ENCODE results near the gene MEIOB. TPM values are rescaled to one million over a fixed set of nuclear protein-coding genes. Genes with fewer than 3 reads are reported as not detected.
A peak's percentile ranks its signal among the peaks of the same experiment; 100 is the strongest.

The MEIOB gene
- polyA plus RNA-seq, 3 donors, result not detected

DNA sequence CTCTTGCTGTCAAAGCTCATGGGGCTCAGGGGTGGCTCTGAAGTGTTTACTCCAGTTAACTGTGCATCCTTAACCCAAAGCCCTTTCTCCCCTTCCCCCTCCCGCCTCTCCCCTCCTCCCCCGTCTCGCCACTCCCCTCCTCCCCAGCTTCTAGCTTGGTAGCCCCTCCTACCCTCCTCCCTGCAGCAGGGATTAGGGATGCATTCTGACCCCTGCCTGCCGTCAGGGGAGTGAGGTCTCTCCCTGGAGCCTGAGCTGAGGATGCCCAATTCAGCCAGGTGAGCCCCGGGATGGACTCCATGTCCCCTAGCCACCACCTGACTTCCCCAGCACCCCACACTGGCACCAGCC lies 44.7 kb upstream of the MEIOB start:
- H3K9me3 ChIP-seq (replicated peaks in 1 of 2; ENCODE audit: control insufficient read depth in 1 of 2, insufficient read depth in 1 of 2, low read length in 2 of 2), result peaks cover 0 to 11% of the 10 kb centered on the region in 2 donors
- Mint-ChIP-seq H3K4me1 (peaks cover 6% of the 10 kb centered on the region), H3K4me3 (peak overlapping the region in 1 of 2 donors; percentile 73), H3K9me3 (peaks cover 0 to 11% (median 0%) of the 10 kb centered on the region in 7 donors), H3K36me3 (no peaks in the 10 kb centered on the region), H3K27ac (peak overlapping the region in 1 of 7 donors; percentile 63), H3K27me3 (ENCODE audit: low read depth in 3 of 3) (peaks cover 59 to 81% (median 76%) of the 10 kb centered on the region in 3 donors)
- H3K79me2 ChIP-seq (ENCODE audit: insufficient read depth, low read length), result no peaks in the 10 kb centered on the region
- WGBS (ENCODE audit: insufficient coverage), result 9% methylated on average over 2 of the region's 5 CpGs
- no peak overlapping the region for H3K4me3 ChIP-seq (replicated peaks in 1 of 3; ENCODE audit: low read depth in 2 of 3, low read length in 3 of 3)
- H3K4me1 ChIP-seq (ENCODE audit: control insufficient read depth in 1 of 2, insufficient read depth in 2 of 2, low read length in 2 of 2), result no peaks in the 10 kb centered on the region
- no peaks in the 10 kb centered on the region for H3K36me3 ChIP-seq (replicated peaks in 1 of 2; ENCODE audit: control insufficient read depth in 1 of 2, insufficient read depth in 2 of 2, low read length in 2 of 2)
- no peak overlapping the region for H2AFZ ChIP-seq (ENCODE audit: insufficient read depth, low read depth, low read length, poor library complexity, severe bottlenecking)
- H3K4me2 ChIP-seq (replicated peaks; ENCODE audit: extremely low read depth, low read length, poor library complexity, severe bottlenecking), result no peak overlapping the region
- H3K27me3 ChIP-seq (ENCODE audit: control insufficient read depth in 2 of 2, insufficient read depth in 2 of 2, low read length in 2 of 2), result peaks cover 18 to 66% of the 10 kb centered on the region in 2 donors
- no peak for DNase-seq
- H4K20me1 ChIP-seq (ENCODE audit: insufficient read depth, low read length), result no peaks in the 10 kb centered on the region
- intact Hi-C loops (cut with micrococcal nuclease), result no loop called here
- no peak overlapping the region for H3K9ac ChIP-seq (ENCODE audit: insufficient read depth, low read length, poor library complexity, severe bottlenecking)
- TF ChIP-seq CTCF (IDR thresholded peaks at IDR 0.05), result no peak
- H3K27ac ChIP-seq (ENCODE audit: low read depth in 1 of 2, low read length in 2 of 2), result no peak overlapping the region

- Histone ChIP-seq H3K4me1 (ENCODE audit: control insufficient read depth in 1 of 2, insufficient read depth in 2 of 2, low read length in 2 of 2) (no peaks in the 10 kb centered on the region), H3K79me2 (ENCODE audit: insufficient read depth, low read length) (no peaks in the 10 kb centered on the region), H4K20me1 (ENCODE audit: insufficient read depth, low read length) (no peaks in the 10 kb centered on the region), H3K4me3 (replicated peaks in 1 of 3; ENCODE audit: low read depth in 2 of 3, low read length in 3 of 3) (no peak overlapping the region), H3K4me2 (replicated peaks; ENCODE audit: extremely low read depth, low read length, poor library complexity, severe bottlenecking) (no peak overlapping the region), H3K27ac (ENCODE audit: low read depth in 1 of 2, low read length in 2 of 2) (no peak overlapping the region), H3K36me3 (replicated peaks in 1 of 2; ENCODE audit: control insufficient read depth in 1 of 2, insufficient read depth in 2 of 2, low read length in 2 of 2) (no peaks in the 10 kb centered on the region), H3K9ac (ENCODE audit: insufficient read depth, low read length, poor library complexity, severe bottlenecking) (no peak overlapping the region), H2AFZ (ENCODE audit: insufficient read depth, low read depth, low read length, poor library complexity, severe bottlenecking) (no peak overlapping the region), H3K9me3 (replicated peaks in 1 of 2; ENCODE audit: control insufficient read depth in 1 of 2, insufficient read depth in 1 of 2, low read length in 2 of 2) (peaks cover 0 to 11% of the 10 kb centered on the region in 2 donors), H3K27me3 (ENCODE audit: control insufficient read depth in 2 of 2, insufficient read depth in 2 of 2, low read length in 2 of 2) (peaks cover 15 to 60% of the 10 kb centered on the region in 2 donors)
- peaks cover 53 to 76% (median 69%) of the 10 kb centered on the region in 3 donors for H3K27me3 Mint-ChIP-seq (ENCODE audit: low read depth in 3 of 3)
- no peaks in the 10 kb centered on the region for H3K36me3 Mint-ChIP-seq
- H3K27ac Mint-ChIP-seq, result no peak overlapping the region
- H3K4me1 Mint-ChIP-seq, result peaks cover 5% of the 10 kb centered on the region
- no peak for DNase-seq
- WGBS (ENCODE audit: insufficient coverage), result 72% methylated on average over 24 of the region's 25 CpGs
- peaks cover 0 to 9% (median 1%) of the 10 kb centered on the region in 7 donors for H3K9me3 Mint-ChIP-seq
- peak overlapping the region in 1 of 2 donors; percentile 73 for H3K4me3 Mint-ChIP-seq
- intact Hi-C loops (cut with micrococcal nuclease), result no loop called here
- TF ChIP-seq CTCF (IDR thresholded peaks at IDR 0.05), result no peak
These were observed 44.0 kb upstream of the MEIOB start for GRCh38 chr16:1915732-1916639.

Measured in CD14-positive monocyte (primary cell).